ENCODE results near the gene CAPSL.

CAPSL gene

DNA sequence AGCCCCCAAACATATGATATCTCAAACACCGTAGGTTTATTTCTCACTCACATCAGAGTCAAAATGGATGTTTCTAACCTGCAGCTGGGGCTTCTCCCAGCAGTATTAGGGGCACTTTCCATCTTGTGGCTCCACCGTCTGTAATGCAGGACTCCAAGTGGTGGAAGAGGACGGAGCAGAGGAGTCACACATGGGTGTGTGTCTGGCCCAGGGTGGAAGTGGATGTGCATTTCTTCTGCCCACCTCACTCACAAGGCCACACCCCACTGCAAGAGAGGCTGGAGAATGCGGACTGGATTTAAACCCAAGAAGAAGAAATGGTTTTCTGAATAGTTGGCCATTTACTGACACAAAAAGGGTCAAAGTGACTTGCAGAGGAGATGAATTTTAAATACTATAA is 67.8 kb downstream of the CAPSL start:
- DNase-seq, result no peak

DNA sequence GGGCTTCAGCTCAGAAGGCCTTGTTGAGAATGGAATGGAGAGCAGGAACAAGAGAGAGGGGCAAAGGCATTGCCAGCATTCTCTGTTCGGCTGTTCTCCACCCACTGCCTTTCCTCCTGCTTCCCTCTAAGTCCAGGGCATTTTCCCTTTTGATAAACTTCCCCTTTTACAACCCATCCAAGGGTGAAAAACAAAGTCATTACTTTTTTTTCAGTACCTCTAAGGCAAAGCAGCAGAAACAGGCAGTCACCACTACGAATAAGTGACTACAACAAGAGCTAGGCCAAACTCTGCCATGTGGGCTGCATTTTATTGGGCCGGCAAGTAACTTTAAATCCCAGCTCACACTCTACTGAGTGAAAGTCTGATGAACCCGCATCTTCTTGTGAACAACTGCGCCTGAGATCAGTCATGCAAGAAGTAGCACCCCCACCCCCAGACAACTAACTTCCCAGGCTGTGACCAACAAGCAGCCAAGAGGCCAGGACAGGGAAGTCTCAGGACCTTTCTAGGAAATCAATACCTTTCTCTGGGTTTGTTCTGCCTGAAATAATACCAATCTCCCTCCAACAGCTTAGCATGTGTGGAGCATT is 68.6 kb downstream of the CAPSL start:
- no peak for DNase-seq

- DNase-seq, result no peak
These were observed 70.4 kb downstream of the CAPSL start for GRCh38 chr5:35867998-35868397.

DNA sequence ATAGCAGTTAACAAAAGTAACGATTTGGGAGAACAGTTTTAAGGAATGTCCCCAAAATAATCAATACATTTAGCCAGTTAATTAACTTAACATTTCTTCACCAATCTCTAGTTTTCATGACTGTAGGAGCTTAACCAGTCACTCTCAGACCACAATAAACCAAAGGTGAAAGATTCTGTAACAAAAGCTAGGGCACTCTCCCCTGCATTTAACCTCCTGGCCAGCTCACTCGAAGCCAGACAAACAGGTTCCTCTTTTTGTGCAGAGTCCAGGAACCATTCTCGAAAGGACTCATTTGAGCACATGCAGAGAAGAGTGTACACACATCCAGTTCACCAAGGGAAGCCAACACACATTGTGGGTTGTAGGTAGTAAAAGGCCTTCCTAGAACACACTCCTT is 75.3 kb downstream of the CAPSL start:
- DNase-seq, result peak in 1 of 5 donors; percentile 51

GRCh38 chr5:35862126-35862525 is 76.3 kb downstream of the CAPSL start:
- no peak for DNase-seq

- no peak for DNase-seq
These were observed 76.7 kb downstream of the CAPSL start for GRCh38 chr5:35861718-35862117.

DNA sequence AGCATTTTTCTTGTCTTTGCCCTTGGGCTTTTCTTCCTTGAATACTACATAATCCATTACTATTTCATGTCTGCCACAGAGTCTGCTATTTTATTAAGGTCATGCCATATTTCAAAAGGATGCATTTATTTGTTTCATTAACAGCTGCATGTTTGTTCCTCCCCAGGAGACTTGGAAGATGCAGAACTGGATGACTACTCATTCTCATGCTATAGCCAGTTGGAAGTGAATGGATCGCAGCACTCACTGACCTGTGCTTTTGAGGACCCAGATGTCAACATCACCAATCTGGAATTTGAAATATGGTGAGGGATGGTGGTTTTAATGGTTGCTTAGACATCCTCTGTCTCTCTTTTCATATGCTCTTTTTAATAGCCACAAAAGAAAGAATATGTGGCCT is 77.7 kb downstream of the CAPSL start:
- no peak for DNase-seq

DNA sequence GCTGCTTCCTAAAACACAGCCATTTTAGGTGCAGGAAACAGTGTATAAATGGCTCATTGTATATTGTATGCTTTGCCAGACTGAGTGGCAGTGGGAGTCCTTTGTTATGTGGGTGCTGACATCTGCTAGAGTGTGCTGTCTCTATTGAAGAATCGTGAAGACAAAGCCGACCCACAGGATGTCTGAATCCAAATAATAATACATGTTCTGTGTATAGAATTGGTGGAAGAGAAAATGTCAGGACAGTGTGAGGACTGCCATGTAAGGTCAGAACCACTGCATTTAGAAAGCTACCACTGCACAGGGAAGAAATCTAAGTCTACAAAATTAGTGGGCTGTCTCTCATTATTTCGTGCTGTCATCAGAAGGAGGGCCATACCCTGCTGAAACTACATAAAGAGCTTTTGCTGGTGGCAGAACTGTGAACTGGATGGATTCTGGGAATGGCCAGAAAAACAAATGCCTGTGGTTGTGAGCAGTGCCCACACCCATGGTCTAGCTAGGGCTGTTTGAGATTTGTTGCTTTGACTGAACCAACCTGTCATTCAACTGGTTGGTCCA is 79.2 kb downstream of the CAPSL start:
- DNase-seq, result peak in 2 of 5 donors; percentile 17 to 40

DNA sequence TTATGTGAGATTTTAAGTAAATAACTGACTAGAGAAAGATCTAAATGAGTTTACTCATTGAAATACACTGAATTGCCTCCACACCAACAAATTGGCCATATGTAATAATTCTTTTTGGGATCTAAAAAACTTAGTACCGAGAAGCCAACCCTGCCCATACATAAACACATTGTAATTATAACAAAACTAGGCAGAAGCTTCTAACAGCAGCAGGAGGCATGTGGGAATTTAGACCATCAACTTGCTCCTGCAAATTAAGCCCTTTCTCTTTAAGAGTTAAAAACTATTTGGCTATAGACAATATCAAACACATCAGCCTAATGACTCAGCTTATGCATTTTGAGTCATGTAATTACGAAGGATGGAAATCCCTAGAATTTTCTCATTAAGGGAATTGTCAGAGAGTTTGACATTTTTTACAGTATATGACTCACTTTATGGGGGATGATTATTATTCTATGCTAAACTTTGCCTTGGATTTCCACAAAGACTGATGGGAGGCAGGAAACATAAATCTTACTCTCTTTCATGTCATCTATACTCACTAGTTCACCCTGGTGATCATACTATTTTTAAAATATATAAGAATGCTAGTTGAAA is 80.7 kb downstream of the CAPSL start:
- no peak for DNase-seq

DNA sequence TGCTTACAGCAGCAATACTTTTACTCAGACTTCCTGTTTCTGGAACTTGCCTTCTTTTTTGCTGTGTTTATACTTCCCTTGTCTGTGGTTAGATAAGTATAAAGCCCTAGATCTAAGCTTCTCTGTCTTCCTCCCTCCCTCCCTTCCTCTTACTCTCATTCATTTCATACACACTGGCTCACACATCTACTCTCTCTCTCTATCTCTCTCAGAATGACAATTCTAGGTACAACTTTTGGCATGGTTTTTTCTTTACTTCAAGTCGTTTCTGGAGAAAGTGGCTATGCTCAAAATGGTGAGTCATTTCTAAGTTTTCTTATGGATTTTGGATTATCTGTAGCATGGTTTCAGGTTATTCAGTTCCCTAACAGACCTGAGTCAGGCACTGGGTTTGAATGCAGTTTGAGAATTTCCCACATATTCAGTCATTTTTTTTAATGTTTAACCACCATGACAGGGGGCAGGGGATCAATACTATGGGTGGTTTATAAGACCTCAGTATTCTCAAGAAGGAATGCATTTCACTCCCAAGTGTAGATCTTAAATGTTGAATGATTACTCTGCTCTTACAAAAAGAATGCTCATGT is 81.6 kb downstream of the CAPSL start, which contains the start of gene IL7R:
IL7R (plus strand) TSS at position 127 of the 587 bp plus-strand sequence; CDS start at position 214, 87 bp downstream.
- DNase-seq, result peak in 1 of 5 donors; percentile 90

DNA sequence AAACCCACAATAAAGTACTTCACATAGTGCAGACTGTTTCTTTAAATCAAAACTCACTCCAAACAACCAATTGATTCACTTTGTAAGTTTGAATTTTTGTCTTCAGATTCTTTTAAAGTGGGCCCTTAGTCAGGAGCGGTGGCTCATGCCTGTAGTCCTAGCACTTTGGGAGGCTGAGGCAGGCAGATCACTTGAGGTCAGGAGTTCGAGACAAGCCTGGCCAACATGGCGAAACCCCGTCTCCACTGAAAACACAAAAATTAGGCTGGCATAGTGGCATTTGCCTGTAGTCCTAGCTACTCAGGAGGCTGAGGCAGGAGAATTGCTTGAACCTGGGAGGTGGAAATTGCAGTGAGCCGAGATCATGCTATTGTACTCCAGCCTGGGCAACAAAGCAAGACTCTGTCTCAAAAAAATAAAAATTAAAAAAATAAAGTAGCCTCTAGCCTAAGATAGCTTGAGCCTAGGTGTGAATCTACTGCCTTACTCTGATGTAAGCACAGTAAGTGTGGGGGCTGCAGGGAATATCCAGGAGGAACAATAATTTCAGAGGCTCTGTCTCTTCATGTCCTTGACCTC is 82.1 kb downstream of the CAPSL start:
- peak in 1 of 5 donors; percentile 5 for DNase-seq

- no peak for DNase-seq
These were observed 83.2 kb downstream of the CAPSL start for GRCh38 chr5:35855187-35855586.

Data from T-helper 1 cell (primary cell).